ENCODE measurements around the gene RAP1GAP2.
"Not testable (repeated sequence)": the region's sequence is repeated elsewhere in the genome, so short reads cannot be mapped to it uniquely, and the experiment has no call there.

Gene RAP1GAP2

DNA sequence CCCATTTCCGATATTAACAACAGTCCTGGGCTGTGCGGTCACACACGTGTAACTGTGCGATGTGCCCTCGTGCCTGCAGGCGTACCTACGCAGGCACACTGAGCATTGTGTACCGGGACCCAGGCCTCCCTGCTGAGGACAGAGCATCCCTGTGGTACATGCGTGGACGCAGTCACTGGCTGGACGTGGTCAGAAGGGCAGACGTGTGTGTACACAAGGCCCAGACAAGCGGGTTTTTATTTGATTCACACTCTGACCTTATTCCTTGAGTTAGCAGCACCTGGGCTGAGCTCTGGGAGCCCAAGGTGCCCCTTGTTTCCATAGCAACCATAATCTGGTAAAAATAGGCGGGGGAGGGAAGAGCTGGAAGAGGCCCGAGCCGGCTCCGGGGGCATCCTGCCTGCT lies 19.5 kb downstream of the RAP1GAP2 start:
- no peak for DNase-seq

DNA sequence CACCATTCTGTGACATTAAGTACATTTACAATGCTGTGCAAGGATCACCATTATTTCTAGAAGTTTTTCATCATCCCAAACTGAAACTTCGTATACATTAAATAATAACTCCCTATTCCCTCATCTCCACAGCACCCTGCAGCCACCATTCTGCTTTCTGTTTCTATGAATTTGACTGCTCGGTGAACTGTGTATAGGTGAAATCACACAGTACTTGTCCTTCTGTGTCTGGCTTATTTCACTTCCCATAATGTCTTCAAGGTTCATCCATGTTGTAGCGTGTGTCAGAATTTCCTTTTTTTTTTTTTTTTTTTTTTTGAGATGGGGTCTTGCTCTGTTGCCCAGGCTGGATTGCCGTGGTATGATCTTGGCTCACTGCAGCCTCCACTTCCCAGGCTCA lies 20.4 kb downstream of the RAP1GAP2 start:
- DNase-seq: no peak

DNA sequence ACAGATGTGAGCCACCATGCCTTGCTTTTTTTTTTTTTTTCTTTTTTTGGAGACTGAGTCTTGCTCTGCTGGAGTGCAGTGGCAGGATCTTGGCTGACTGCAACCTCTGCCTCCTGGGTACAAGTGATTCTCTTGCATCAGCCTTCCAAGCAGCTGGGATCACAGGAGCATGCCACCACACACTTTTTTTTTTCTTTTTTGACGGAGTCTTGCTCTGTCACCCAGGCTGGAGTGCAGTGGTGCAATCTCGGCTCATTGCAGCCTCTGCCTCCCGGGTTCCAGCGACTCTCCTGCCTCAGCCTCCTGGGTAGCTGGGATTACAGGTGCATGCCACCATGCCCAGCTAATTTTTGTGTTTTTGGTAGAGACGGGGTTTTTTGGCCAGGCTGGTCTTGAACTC lies 23.1 kb downstream of the RAP1GAP2 start:
- not testable (repeated sequence) for DNase-seq

DNA sequence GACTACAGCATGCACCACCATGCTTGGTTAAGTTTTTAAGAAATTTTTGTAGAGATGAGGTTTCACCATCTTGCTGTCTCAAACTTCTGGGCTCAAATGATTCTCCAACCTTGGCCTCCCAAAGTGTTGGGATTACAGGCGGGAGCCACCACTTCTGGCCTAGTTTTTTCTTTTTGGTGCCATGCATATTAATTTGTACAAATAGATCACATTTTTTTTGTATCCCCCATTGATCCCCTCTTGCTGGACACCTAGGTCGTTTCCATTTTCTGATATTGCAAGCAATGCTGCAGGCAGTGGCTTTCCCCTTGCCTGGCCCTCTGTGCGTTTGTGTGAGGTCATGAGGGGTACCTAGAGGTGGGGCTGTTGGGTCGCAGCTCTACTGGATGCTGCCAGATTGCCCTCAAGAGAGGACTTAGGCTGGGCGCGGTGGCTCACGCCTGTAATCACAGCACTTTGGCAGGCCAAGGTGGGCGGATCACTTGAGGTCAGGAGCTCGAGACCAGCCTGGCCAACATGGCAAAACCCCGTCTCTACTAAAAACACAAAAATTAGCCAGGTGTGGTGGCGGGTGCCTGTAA lies 23.8 kb downstream of the RAP1GAP2 start:
- DNase-seq: no peak

DNA sequence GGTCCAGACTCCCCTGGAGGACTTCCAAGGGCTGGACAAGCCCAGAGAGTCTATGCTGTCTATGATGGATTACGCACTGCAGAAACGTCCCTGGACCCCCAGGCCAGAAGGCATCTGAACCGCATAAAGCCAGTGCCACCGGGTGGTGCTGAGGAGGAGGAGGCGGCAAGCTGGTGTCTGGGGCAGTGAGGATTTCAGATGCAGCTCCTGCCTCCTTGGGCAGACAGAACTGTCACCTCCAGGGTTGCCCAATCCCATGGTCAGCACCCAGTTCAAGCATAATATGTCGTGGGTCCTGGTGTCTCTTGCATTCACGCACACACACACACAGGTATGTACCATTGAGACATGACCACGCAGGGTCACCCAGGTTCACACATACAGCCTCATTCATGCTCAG lies 25.6 kb downstream of the RAP1GAP2 start:
- no peak for DNase-seq

DNA sequence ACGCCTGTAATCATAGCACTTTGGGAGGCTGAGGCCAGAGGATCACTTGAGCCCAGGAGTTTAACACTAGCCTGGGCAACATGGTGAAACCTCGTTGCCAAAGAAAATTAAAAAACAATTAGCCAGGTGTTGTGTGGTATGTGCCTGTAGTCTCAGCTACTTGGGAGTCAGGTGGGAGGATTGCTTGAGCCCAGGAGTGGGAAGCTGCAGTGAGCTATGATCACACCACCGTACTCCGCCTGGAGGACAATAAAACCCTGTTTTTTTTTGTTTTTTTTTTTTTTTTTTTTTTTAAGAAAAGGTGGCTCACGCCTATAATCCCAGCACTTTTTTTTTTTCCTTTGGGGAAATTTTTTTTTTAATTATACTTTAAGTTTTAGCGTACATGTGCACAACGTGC lies 26.1 kb downstream of the RAP1GAP2 start:
- no peak for DNase-seq

DNA sequence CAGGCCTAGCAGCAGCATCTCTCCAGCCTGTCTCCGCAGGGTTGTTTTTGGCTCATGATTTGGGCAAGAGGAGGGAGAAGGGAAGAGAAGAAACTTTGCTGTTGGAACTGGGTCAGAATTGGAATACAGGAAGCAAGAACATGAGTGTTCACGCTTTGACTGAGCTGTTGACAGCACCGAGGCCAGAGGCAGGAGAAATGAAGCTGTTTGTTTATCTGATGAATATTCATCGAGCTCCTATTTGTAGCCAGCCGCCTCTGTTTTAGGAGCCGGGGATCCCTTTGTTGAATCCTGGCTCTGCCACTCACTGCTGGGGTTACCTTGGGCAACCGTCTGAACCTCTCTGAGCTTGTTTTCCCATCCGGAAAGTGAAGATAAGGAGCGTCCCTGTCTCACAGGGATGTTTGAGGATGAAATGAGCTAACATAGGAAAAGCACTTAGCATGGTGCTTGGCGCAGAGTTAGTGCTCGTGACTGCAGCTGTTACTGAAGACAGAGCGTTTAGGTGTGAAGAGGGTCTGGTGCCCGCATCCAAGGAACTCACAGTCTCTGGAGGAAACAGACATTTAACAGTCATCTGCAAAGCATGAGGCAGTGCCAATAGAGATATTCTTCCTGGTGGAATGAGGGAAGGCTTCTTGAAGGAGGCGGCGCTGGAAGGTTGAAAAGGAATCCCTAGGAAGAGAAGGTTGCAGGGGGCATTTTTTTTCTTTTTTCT lies 29.2 kb downstream of the RAP1GAP2 start:
- no peak for DNase-seq

DNA sequence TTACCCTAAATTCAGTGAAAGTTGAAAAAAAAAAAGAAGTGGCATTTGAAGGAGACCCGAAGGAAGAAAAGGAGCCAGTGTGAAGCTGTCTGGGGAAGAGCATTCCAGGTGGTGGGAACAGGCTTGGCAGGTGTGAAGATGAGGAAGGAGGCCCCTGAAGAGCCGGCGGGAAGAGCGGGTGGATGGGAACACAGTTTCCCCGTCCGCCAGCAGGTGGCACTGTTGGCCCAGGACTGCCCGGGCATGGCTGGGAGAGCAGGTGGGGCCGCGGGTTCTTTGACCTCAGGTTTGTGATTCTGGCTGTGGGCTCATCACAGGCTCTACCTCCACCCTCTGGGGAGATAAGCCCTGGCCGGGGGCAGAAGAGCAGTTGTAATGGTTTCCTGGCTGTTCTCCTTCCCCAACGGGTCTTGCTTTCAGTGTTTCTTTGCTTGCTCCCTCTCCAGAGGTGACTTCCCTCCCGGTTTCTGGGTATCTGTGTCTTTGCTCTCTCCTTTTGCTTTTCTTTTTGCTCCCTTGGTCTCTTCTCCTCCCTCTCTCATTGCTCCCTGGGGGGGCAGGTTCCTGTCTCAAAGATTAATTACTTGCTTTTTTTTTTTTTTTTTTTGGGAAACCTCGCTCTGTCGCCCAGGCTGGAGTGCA lies 32.3 kb downstream of the RAP1GAP2 start:
- peak; percentile 94 for DNase-seq

DNA sequence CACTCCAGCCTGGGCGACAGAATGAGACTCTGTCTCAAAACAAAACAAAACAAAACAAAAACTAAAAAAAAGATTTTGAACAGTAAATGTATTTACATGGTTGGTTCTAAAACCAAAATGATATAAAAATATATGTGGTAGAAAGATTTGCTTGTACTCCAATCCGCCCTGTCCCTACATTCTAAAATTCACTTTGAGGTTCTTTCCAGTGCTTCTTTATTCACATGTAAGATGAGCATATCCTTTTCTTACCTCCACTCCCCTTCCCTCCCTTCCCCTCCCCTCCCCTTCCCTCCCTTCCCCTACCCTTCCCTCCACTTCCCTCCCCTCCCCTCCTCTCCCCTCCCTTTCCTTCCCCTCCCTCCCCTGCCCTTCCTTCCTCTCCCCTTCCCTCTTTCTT lies 34.4 kb downstream of the RAP1GAP2 start:
- no peak for DNase-seq

DNA sequence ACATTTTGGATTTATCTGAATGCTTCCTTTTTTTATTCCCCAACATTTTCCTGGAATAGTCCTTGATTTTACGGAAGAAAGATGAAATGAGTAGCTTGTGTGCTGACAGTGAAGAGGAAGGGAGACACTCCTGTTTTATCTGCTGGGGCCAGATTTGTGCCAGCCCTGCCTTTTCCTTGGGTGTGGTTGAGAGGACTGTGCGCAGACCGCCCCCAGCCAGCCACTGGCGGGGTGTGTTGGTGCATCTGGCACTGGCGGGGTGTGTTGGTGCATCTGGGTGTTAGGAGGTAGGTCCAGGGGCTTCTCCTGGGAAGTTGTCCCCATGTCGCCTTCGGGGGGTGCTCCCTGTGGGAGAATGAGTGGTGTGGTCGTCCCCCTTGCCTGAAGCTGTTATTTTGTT lies 39.5 kb downstream of the RAP1GAP2 start:
- DNase-seq: no peak

DNA sequence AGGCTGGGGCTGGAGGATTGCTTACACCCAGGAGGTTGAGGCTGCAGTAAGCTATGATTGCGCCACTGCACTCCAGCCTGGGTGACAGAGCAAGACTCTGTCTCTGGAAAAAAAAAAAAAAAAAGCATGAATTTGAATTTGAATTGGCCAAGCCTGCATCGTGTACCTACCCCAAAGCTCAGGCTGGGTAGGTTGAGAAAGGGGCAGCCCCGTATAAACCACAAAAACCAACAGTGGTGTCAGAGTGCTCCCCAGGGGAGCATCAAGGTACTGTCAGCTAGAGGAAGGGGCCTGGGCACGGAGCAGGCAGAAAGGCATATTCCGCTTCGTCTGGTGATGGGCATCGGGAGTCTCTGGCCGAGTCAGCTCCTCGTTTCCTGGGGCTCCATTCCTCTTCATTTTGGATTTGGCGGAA lies 40.9 kb downstream of the RAP1GAP2 start:
- peak; percentile 54 for DNase-seq

DNA sequence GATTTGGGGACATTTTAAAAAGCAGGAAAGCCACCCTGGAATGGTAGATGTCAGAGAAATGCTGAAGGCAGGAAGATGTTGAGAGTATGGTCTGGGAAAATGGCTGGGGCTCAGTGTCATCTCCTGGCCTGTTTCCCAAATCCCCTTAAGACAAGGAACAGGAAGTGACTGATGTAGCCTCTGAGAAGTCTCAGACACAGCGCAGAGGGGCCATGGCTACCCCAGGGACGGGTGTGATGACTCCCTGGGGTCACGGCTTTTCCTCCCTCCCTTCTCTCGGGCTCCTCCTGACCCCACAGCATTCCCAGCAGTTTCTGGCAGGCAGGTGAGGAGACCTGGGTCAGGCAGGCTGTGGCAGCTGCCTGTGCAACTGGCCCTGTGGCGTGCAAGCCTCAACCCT lies 45.4 kb downstream of the RAP1GAP2 start:
- no peak for DNase-seq

DNA sequence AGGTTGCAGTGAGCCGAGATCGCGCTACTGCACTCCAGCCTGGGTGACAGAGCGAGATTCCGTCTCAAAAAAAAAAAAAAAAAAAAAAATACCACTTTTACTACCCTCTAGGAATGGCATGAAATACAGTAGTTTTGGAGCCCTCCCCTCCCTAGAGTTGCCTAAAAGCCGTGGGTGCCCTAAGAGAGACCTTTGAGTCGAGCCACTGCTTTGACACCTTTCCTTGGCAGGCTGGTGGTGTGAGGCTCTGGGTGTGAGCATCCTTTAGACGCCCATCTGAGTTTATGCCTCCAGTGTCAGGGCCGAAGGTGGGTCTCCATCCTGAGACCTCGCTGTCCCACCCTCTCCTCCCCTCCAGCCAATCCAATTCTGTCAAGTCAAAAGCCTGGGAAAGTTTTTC lies 46.2 kb downstream of the RAP1GAP2 start:
- DNase-seq: no peak

DNA sequence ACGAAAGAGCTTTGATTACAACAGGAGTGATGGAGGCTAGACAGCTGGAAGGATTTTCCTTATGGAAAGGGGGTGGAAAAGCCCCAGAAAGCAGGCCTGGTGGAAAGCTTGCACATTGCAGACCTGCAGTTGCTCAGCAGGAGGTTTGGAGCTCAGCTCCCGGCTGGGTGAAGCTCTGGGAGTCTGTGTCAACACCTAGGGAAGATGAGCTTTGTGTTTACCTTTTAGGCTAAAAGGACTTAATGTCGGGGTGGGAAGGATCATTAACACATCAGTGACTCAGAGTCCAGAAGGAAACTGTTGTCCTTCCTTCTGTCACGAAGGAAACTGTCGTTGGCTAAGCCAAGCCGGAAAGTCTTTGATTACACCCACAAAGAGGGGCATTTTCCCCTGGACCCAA lies 48.2 kb downstream of the RAP1GAP2 start:
- DNase-seq: no peak

DNA sequence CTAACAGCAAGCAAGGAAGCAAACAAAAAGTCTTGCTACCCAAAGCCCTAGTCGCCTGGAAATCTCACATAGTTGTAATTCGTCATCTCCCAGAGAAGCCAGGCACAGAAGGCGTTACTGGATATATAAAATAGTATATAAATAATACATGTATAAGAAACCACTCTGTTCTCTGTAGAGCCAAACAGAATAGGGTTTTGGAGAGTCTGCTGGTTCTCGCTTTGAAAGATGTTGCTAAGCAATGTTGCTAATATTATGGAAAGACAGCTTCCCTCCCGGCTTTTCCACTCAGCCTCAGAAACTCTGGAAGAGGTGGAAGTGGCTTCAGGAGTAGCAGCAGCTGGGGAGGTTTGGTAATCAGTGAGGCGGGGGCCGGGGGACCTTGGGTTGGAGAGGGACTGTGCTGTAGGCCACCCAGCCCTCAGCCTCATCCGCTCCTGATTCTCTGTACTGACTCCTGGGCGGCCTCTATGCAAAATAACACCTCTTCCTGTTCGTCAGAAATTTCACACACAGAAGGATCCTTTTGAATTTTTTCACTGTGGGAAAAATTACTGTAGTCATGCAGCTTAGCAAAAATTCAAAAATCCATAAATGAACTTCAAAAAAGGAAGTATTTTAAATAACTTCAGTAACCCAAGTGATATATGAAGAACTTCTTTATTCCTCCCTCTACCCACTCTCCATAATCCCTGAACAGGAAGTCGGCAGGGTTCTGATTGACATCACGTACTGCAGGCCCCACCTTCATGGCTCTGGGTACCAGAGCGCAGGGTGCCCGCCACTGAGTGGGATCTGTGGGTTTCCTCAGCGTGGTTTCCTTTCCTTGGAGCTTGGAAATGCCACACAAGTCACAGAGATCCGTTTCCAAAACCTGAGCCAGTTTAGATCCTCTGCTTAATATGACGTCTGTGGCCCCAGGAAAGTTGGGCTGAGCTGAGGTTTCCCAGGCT lies 51.4 kb downstream of the RAP1GAP2 start:
- no peak for DNase-seq

DNA sequence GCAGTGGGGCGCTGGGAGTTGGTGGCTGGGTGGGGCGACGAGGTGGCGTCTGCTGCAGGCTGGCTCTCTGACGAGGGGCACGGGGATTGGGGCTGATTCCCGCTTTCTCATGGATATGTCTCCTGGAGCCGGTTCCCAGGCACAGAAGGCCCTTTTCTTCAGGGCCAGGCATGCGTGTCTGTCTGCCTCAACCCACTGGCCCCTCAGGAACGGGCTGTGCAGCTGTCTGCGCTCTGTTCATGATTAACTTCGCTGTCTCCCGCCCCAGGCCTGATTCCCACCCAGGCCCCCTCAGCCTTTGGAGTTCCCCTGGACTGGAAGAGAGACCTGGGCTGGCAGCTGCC lies 53.1 kb downstream of the RAP1GAP2 start:
- DNase-seq: no peak

DNA sequence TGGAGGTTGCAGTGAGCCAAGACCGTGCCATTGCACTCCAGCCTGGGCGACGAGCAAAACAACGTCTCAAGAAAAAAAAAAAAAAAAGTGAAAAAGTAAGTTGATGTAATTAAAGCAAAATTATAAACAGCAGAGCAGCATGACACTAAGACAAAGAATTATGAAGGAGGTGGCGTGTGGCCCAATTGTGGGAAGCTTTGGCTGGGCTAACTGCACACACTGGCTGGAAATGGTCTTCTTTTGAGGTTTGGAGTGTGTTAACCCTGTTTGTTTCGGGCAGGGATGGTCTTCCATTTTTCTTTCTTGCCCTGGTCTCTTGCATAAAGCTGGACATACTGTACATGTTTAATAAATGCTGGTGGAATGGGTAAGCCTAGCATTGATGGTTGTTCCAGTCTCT lies 54.8 kb downstream of the RAP1GAP2 start:
- DNase-seq: no peak

DNA sequence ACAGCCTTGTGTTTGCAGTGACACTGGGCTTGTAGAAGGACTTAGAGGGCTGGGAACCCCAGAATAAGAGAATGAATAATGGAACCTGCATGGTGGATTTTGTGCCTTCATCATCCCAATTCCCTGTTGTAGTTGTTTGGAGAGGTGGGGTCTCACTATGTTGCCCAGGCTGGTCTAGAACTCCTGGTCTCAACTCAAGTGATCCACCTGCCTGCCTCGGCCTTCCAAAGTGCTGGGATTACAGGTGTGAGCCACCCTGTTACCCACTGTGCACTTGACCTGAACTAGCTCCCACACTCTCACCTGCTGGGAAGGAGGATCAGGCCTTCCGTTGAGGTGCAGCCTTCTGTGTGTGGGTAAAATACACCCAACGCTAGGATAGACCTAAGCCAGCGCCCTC lies 55.4 kb downstream of the RAP1GAP2 start:
- no peak for DNase-seq

DNA sequence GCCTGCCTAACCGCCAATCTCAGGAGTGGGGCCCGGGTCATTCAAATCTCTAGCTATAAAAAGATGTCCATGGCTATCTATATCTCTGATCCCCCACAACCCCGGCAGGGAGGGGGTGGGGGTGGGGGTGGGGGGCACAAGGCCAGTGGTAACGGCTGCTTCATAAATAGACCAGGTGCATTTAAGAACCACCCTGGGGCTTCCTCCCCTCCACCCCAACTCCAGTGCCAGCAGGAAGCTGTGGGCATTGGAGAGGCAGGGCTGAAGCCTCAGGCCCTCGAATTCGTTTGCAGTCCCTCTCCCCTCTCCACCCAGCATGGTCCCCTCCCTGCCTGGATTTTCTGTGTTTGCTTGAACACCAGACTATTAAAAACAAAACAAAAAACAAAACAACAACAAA lies 56.0 kb downstream of the RAP1GAP2 start:
- DNase-seq: no peak

DNA sequence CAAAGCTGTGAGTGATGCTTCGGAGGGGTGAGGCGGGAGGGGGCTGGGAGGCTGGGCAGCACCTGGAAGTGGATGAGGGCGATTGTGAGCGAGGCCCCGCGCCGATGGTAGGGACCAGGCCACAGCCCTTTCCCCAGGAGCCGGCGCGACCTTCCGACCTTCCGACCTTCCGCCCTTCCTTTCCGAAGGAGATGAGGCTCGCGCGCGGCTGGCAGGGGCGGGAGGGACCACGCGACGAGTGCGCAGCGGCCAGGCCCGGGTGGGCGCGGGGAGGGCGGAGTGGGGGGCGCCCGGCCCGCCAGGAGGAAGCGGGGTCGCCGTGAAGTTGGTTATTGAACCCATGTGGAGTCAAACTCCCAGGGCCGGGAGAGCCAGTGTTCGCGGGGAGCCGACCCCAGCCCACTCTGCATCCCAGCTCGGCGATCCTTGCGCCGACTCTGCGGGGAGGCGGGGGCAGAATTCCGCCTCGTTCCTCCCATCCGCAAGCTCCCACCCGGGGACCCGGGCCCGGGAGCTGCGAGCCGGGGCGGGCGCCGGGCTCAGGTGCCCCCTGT lies 56.6 kb downstream of the RAP1GAP2 start:
- DNase-seq: no peak

DNA sequence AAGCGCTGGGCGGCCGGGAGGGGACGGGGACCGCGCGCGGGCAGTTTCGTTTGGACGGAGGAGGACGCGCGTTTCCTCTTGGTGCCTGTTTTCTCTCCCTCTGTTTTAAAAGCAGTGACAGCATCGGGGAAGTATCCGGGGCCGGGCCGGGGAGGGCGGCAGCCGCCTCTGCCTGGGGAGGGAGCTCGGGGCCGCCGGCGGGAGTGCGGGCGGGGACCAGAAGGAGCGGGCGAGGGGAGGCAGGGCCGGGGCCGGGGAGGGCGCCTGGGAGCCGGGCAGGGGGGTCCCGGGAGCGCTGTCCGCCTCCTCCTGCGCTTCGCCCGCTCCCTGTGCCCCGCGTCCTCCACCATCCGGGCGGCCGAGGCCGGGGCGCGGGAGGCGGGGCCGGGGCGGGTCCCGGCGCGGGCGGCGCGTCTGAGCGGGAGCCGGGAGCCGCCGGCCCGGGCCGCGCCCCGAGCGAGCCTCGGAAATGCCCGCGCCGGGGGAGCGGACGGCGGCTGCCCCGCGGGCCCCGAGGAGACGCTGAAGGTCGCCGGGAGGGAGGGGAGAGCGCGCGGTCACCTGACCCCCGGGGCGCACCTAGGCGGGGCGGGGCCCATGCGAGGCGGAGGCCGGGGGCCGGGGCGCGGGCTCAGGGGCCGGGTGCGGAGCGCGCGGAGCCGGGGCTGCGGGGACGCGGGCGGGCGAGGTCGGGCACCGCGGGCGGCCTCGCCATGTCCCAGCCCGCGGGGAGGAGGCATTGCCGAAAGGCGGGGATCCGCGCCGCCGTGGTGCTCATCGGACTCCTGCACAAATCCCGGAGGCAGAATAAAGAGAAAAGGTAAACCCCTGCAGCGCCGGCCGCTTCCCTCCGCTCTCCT lies 57.3 kb downstream of the RAP1GAP2 start:
- DNase-seq: peak; percentile 50
